Stomach (tissue), 4 donors: Measurements from ENCODE around the gene PLCXD3.

Source experiments
- POLR2A ChIP-seq, 4 donors: fragments of 450-650 bp; IDR thresholded peaks; one replicate each; pipeline ENCODE4 v1.6.1; 2016; ENCODE audit warnings: antibody characterized with exemption in 4 of 4, control low read depth in 2 of 4, mild to moderate bottlenecking in 1 of 4, moderate library complexity in 1 of 4
- POLR2AphosphoS5 ChIP-seq, 3 donors: sonication (generic); formaldehyde crosslinking; IDR thresholded peaks; one replicate each; pipeline ENCODE4 v1.6.1; 2016; ENCODE audit warnings: antibody characterized with exemption in 3 of 3
- TF ChIP-seq, protein P1 (sequence below), 7 experiments: fragments of 450-650 bp in 4 of 7; fragments of 200-600 bp in 3 of 7; sonication (generic) in 3 of 7; IDR thresholded peaks; one replicate each; pipeline ENCODE4 v1.5.1; 2016 to 2019; ENCODE audit warnings: antibody characterized with exemption in 7 of 7, control low read depth in 2 of 7, mild to moderate bottlenecking in 1 of 7

DNA sequence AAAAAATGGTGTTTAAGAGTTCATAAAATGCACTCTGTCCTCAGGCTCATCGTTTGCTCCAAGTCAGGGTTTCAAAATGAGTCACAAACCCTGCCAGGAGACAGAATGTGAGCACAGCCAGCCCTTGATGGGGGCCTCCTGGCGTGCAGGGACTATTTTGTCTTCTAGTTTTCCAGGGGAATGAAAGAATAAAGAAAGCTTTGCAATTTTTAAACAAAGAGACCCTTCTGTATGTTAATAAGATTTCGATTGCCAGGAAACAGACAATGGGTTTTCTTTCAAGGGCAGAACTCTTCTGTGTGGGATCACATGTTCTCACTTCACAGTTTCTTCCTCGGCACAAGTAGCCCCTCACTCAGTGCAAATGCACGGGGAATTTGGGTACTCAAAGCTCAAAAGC, 175.6 kb downstream of the PLCXD3 start:
- TF ChIP-seq, protein P1, sequence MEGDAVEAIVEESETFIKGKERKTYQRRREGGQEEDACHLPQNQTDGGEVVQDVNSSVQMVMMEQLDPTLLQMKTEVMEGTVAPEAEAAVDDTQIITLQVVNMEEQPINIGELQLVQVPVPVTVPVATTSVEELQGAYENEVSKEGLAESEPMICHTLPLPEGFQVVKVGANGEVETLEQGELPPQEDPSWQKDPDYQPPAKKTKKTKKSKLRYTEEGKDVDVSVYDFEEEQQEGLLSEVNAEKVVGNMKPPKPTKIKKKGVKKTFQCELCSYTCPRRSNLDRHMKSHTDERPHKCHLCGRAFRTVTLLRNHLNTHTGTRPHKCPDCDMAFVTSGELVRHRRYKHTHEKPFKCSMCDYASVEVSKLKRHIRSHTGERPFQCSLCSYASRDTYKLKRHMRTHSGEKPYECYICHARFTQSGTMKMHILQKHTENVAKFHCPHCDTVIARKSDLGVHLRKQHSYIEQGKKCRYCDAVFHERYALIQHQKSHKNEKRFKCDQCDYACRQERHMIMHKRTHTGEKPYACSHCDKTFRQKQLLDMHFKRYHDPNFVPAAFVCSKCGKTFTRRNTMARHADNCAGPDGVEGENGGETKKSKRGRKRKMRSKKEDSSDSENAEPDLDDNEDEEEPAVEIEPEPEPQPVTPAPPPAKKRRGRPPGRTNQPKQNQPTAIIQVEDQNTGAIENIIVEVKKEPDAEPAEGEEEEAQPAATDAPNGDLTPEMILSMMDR (IDR thresholded peaks at IDR 0.05): no peak
- TF ChIP-seq POLR2A (IDR thresholded peaks at IDR 0.05) (no peak), POLR2AphosphoS5 (IDR thresholded peaks at IDR 0.05) (no peak)
